ENCODE results near the gene OSBPL10. TPM values are rescaled to one million over a fixed set of nuclear protein-coding genes. Genes with fewer than 3 reads are reported as not detected.
"Not testable (repeated sequence)": the region's sequence is repeated elsewhere in the genome, so short reads cannot be mapped to it uniquely, and the experiment has no call there.

Gene OSBPL10
- total and polyA plus RNA-seq, 9 donors: 2.5 to 36.6 (median 10.6) TPM

GRCh38 chr3:31790193-31791089 is 190.6 kb downstream of the OSBPL10 start:
- no peak overlapping the region for H3K27ac ChIP-seq
- WGBS, 3 donors: 93 to 96% (median 95%) methylated on average over 7 of the region's 7 CpGs
- H3K4me3 ChIP-seq: no peak overlapping the region
- H3K36me3 ChIP-seq: no peaks in the 10 kb centered on the region
- intact Hi-C loops (cut with DNase I): no loop called here
- TF ChIP-seq POLR2A (IDR thresholded peaks at IDR 0.05): no peak
- no peak for TF ChIP-seq EP300 (IDR thresholded peaks at IDR 0.05)
- H3K9me3 ChIP-seq: no peaks in the 10 kb centered on the region
- no peak for DNase-seq
- H3K27me3 ChIP-seq: no peaks in the 10 kb centered on the region
- H3K4me1 ChIP-seq (ENCODE audit: insufficient read depth): no peaks in the 10 kb centered on the region

- Histone ChIP-seq H3K4me1 (ENCODE audit: insufficient read depth) (no peaks in the 10 kb centered on the region), H3K36me3 (no peaks in the 10 kb centered on the region), H3K9me3 (no peaks in the 10 kb centered on the region), H3K27ac (no peak overlapping the region), H3K4me3 (no peak overlapping the region), H3K27me3 (no peaks in the 10 kb centered on the region)
- no peak for TF ChIP-seq CTCF (IDR thresholded peaks at IDR 0.05)
- no peak for TF ChIP-seq POLR2A (IDR thresholded peaks at IDR 0.05)
- TF ChIP-seq EP300 (IDR thresholded peaks at IDR 0.05): no peak
- no peak for DNase-seq
- 84 to 95% (median 85%) methylated on average over 5 of the region's 5 CpGs for WGBS, 3 donors
- intact Hi-C loops (cut with DNase I): no loop called here
These were observed 191.6 kb downstream of the OSBPL10 start for GRCh38 chr3:31789429-31789828.

- H3K4me3 ChIP-seq: no peak overlapping the region
- H3K36me3 ChIP-seq: no peaks in the 10 kb centered on the region
- H3K27ac ChIP-seq: no peak overlapping the region
- WGBS, 3 donors: 84 to 100% (median 100%) methylated on average over 1 of the region's 1 CpG
- DNase-seq: no peak
- H3K4me1 ChIP-seq (ENCODE audit: insufficient read depth): no peaks in the 10 kb centered on the region
- intact Hi-C loops (cut with DNase I): no loop called here
- TF ChIP-seq EP300 (IDR thresholded peaks at IDR 0.05) (no peak), POLR2A (IDR thresholded peaks at IDR 0.05) (no peak), CTCF (IDR thresholded peaks at IDR 0.05) (no peak)
- H3K27me3 ChIP-seq: no peaks in the 10 kb centered on the region
- no peaks in the 10 kb centered on the region for H3K9me3 ChIP-seq
These were observed 195.3 kb downstream of the OSBPL10 start for GRCh38 chr3:31785734-31786133.

- intact Hi-C loops (cut with DNase I): no loop called here
- no peak overlapping the region for H3K27ac ChIP-seq
- no peak for DNase-seq
- TF ChIP-seq EP300 (IDR thresholded peaks at IDR 0.05) (no peak), CTCF (IDR thresholded peaks at IDR 0.05) (no peak), POLR2A (IDR thresholded peaks at IDR 0.05) (no peak)
- no peaks in the 10 kb centered on the region for H3K27me3 ChIP-seq
- WGBS, 3 donors: 46 to 64% (median 55%) methylated on average over 7 of the region's 7 CpGs
- no peaks in the 10 kb centered on the region for H3K36me3 ChIP-seq
- no peaks in the 10 kb centered on the region for H3K4me1 ChIP-seq (ENCODE audit: insufficient read depth)
- H3K9me3 ChIP-seq: no peaks in the 10 kb centered on the region
- H3K4me3 ChIP-seq: no peak overlapping the region
These were observed 195.8 kb downstream of the OSBPL10 start for GRCh38 chr3:31785286-31785685.

GRCh38 chr3:31783851-31784250 is 197.2 kb downstream of the OSBPL10 start:
- H3K4me1 ChIP-seq (ENCODE audit: insufficient read depth); intact Hi-C loops (cut with DNase I); H3K9me3 ChIP-seq; H3K36me3 ChIP-seq; H3K4me3 ChIP-seq; DNase-seq; H3K27ac ChIP-seq; H3K27me3 ChIP-seq: not testable (repeated sequence)
- WGBS, 3 donors: 52 to 58% (median 53%) methylated on average over 2 of the region's 2 CpGs

- H3K27me3 ChIP-seq; DNase-seq; intact Hi-C loops (cut with DNase I); H3K27ac ChIP-seq; H3K4me1 ChIP-seq (ENCODE audit: insufficient read depth); H3K9me3 ChIP-seq; H3K4me3 ChIP-seq; H3K36me3 ChIP-seq: not testable (repeated sequence)
- WGBS, 3 donors: 92 to 98% (median 97%) methylated on average over 1 of the region's 1 CpG
These were observed 198.8 kb downstream of the OSBPL10 start for GRCh38 chr3:31782306-31782705.

All from ovary (tissue), 9 donors.